Omental fat pad (tissue), 4 donors: ENCODE data around the gene GRID1. TPM values are rescaled to one million over a fixed set of nuclear protein-coding genes. Genes with fewer than 3 reads are reported as not detected.

Experiments used
- ATAC-seq: fragments of 150-250 bp; one replicate; pipeline ENCODE4 v1.9.1; 2016; ENCODE audit warnings: mild to moderate bottlenecking, moderate library complexity; ENCODE audit not compliant: low FRiP score
- DNase-seq: peaks from one replicate; pipeline ENCODE4 v3.0.0-alpha.2; 2019; ENCODE audit warnings: low spot score
- total RNA-seq, 4 donors: library from RNA; depleted of rRNA; stranded (reverse); fragments of >200 nt; gene quantifications; one replicate each; pipeline ENCODE4 v1.1.0, GENCODE V29; 2016
- TF ChIP-seq, protein P1 (sequence below), 3 donors: fragments of 450-650 bp; IDR thresholded peaks; one replicate each; pipeline ENCODE4 v1.5.1; 2016 to 2017; ENCODE audit warnings: antibody characterized with exemption in 3 of 3, mild to moderate bottlenecking in 3 of 3, moderate library complexity in 2 of 3

Gene GRID1
- total RNA-seq, 4 donors from 2014 or later: 1.5 to 3.5 (median 2.4) TPM

DNA sequence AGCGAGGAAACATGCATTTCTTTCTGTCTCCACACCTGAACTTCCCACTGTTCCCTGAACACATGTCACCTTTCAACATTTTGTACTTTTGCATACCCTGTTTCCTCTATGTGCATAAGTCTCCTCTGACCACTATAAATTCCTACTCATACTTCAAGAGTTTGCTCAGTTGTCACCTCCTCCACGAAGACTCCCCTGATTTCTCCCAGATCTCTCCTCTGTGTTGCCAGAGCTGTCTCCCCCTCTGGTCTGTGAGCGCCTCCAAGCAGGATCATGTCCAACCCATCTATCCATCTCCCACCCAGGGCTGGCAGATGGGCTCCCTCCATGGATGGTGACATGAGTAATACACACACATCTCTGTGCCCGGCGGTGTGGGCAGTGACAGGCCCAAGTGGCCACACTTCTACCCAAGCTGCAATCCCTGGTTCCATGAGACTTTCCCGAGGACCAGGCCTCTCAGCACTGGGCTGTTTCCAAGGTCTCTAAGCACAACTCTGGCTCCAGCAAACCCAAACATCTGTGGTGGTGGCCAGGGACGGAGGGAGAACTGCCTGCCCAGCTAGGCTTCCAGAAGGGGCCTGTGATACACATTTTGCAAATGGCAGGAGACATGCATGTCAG is 135.9 kb downstream of the GRID1 start:
- DNase-seq: no peak
- TF ChIP-seq, protein P1, sequence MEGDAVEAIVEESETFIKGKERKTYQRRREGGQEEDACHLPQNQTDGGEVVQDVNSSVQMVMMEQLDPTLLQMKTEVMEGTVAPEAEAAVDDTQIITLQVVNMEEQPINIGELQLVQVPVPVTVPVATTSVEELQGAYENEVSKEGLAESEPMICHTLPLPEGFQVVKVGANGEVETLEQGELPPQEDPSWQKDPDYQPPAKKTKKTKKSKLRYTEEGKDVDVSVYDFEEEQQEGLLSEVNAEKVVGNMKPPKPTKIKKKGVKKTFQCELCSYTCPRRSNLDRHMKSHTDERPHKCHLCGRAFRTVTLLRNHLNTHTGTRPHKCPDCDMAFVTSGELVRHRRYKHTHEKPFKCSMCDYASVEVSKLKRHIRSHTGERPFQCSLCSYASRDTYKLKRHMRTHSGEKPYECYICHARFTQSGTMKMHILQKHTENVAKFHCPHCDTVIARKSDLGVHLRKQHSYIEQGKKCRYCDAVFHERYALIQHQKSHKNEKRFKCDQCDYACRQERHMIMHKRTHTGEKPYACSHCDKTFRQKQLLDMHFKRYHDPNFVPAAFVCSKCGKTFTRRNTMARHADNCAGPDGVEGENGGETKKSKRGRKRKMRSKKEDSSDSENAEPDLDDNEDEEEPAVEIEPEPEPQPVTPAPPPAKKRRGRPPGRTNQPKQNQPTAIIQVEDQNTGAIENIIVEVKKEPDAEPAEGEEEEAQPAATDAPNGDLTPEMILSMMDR (IDR thresholded peaks at IDR 0.05): no peak
- no peak for ATAC-seq

DNA sequence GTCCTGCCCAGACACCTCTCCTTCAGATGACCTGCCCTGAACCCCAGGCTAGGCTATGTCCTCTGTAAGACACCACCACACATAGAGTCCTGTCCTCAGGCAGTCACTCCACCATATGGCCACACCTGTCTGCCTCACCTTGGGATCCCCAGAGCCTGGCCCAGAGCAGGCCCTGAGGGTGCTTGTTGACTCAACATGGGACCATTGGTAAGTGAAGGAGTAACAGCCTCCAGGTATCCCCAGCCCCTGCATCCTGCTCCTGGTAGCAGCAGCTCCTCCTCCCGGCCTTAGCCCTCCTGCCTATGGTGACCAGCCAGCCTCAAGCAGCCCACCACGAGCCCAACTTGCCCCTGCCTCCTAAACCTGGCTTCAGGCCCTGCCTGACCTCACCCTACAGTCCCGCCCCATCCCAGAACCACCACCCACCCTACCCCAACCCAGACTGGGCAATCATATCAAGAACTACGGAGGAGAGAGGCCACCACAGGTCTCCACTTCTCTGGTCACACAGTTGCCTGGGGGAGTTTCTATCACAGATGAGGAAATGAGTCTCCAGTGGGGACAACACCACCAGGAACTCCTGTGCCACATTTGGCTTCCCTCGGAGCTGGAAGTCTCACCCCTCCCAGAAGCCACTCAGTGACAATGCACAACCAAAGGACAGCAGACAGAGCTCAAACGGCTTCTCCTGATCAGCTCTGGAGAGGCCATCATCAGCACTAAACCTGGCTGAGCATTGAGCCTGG is 136.6 kb downstream of the GRID1 start:
- ATAC-seq (no peak), DNase-seq (no peak)
- TF ChIP-seq, protein P1 (IDR thresholded peaks at IDR 0.05): no peak

DNA sequence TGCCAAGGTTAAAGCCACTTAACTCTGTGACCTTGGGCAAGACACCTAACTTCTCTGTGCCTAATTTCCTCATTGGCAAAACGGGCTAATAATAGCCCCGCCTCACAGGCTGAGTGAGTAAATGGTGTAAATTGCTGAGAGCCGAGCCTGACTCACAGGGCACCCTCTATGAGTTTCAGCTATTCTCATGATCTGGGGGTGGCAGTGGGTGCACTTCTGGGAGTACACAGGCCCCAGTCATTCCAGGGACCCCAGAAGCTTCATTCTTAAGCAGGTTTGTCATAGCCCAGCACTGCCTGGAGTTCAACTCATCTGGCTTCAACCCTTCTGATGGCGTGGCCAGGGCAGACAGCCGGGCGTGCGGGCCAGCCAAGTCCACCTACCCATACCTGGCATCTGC is 137.2 kb downstream of the GRID1 start:
- ATAC-seq: no peak
- DNase-seq: no peak
- TF ChIP-seq, protein P1 (IDR thresholded peaks at IDR 0.05): no peak

DNA sequence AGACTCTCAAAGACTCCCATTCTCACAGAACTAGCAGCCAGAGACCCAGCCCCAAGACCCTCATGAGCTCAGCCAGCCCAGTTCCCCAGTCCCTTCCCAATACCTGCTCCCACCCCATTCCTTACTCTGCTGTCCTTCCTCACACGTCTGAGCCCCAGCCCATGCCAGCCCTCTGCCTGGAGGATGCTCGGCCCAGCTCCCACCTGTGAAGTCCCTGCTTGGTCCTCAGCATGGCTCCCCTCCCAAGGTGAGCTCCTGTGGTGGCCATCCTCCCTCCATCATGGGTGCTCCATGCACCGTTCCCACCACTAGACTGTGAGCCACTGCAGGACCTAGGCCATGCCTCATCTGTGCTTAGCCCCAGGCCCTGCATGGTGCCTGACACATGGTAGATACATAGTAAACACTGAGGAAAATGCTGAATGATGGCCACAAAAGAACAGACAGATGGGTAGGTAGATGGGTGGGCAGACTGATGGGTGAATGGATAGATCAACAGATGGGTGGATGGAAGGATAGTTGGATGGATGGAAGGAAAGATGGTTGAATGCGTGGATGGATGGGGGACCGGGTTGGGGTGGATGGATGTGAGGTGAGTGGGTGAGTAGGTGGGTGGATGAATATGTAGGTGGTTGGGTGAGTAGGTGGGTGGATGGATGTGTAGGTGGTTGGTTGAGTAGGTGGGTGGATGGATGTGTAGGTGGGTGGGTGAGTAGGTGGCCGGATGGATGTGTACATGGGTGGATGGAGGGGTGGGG is 138.9 kb downstream of the GRID1 start:
- ATAC-seq (no peak), DNase-seq (no peak)
- TF ChIP-seq, protein P1 (IDR thresholded peaks at IDR 0.05): no peak

DNA sequence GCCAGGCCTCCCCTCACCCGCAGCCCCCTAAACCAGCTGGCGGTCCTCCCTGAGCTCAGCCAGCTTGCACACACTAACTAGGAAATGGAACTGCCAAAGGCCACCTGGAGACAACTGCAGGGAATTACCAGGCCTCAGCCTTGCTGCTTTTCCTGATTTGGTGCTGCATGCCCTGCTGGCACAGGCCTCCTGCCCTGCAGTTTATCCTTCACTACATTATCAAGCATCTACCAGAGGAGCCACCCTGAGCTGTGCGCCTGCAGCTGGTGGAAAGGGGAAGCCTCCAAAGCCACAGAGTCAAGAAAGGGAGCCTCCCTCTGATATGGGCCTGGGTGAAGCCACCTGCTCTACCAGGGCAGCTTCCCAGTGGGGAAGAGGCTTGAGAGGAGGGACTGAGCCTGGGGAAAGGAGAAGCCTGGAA is 139.8 kb downstream of the GRID1 start:
- no peak for ATAC-seq
- TF ChIP-seq, protein P1 (IDR thresholded peaks at IDR 0.05): no peak
- DNase-seq: no peak

DNA sequence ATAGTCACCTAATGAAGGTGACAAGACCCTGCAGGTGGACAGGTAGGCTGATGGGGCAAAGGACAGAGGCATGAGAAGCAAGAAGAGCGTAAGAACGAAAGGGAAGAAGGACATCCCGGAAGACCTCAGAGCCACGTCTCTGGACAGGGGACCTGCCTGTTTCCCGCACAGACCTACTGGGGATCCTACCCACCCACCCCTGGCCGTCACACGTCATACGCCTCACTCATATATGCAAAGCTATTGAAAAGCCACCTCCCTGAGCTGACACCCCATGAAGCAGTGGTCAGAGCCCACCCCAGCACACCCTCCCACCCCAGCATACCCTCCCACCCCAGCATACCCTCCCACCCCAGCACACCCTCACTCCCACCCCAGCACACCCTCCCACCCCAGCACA is 140.6 kb downstream of the GRID1 start:
- no peak for DNase-seq
- ATAC-seq: no peak
- TF ChIP-seq, protein P1 (IDR thresholded peaks at IDR 0.05): no peak
